Measurements from ENCODE around the gene NOS2.

Gene NOS2

GRCh38 chr17:27721797-27722196 lies 78.5 kb downstream of the NOS2 start:
- no peak for DNase-seq (ENCODE audit: low read depth, low spot score)
